Urothelium cell line (cell line): ENCODE results near the gene ADAMTS4.
"Not testable (repeated sequence)": the region's sequence is repeated elsewhere in the genome, so short reads cannot be mapped to it uniquely, and the experiment has no call there.

ENCODE experiments used
- DNase-seq: peaks from one replicate; pipeline ENCODE4 v3.0.0; 2011; ENCODE audit warnings: low spot score, mixed read lengths
- FAIRE-seq: peaks from 2 replicates; lab custom pipeline; 2011; peaks lifted over from hg19 to GRCh38; lab: Jason Lieb, UNC

ADAMTS4 gene, protein sequence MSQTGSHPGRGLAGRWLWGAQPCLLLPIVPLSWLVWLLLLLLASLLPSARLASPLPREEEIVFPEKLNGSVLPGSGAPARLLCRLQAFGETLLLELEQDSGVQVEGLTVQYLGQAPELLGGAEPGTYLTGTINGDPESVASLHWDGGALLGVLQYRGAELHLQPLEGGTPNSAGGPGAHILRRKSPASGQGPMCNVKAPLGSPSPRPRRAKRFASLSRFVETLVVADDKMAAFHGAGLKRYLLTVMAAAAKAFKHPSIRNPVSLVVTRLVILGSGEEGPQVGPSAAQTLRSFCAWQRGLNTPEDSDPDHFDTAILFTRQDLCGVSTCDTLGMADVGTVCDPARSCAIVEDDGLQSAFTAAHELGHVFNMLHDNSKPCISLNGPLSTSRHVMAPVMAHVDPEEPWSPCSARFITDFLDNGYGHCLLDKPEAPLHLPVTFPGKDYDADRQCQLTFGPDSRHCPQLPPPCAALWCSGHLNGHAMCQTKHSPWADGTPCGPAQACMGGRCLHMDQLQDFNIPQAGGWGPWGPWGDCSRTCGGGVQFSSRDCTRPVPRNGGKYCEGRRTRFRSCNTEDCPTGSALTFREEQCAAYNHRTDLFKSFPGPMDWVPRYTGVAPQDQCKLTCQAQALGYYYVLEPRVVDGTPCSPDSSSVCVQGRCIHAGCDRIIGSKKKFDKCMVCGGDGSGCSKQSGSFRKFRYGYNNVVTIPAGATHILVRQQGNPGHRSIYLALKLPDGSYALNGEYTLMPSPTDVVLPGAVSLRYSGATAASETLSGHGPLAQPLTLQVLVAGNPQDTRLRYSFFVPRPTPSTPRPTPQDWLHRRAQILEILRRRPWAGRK

DNA sequence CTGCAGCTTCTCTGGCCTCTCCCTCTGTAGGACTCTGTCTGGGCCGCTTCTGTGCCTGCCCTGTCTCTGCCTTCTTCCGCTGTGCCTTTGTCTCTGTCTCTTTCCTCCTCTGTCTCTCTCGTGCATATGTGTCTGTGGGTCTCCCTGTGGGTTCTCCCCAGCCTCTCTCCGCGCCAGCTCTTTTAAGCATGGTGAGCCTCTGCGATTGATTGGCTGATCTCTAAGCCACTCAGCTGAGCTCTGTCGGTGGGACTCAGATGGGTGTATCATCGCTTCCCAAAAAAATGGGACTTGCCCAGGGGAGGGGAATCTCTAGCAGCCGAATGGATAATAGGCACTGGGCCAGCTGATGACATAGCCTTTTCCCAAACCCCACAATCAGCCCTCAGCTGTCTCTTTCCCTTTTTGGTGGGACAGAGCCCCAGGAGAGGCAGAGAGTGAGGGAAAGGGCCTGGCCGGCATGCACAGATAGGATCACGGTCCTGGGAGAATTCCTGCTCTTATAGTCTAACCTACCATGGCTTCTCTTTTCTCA, at the start of gene ADAMTS4:
ADAMTS4 (minus strand) TSS at position 158 of the 535 bp plus-strand sequence. CDS start 427 bp downstream, outside the sequence.
- FAIRE-seq (no peak), DNase-seq (no peak)

DNA sequence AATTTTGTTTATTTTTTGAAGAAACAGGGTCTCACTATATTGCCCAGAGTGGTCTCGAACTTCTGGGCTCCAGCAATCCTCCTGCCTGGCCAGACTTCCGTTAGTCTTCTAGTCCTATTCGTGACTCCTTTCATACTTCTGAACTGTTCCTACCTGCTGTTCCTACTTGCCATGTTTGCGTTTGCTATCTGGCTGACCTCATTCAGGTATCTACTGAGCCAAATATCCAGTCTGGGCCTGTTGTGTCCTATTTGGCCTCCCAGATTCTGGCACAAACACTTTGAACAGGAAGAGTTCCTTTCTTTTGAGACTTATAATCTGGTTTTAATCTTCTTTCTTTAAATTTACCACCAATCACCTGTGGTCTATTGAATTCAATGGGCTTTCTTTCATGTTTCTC, 46.0 kb upstream of the ADAMTS4 start:
- no peak for DNase-seq
- FAIRE-seq: no peak

GRCh38 chr1:161242313-161242712, 43.5 kb upstream of the ADAMTS4 start:
- no peak for FAIRE-seq

GRCh38 chr1:161241682-161242081, 42.8 kb upstream of the ADAMTS4 start:
- no peak for FAIRE-seq

More at GRCh38 chr1:161242313-161242712, 43.5 kb upstream of the ADAMTS4 start:
- no peak for DNase-seq

DNA sequence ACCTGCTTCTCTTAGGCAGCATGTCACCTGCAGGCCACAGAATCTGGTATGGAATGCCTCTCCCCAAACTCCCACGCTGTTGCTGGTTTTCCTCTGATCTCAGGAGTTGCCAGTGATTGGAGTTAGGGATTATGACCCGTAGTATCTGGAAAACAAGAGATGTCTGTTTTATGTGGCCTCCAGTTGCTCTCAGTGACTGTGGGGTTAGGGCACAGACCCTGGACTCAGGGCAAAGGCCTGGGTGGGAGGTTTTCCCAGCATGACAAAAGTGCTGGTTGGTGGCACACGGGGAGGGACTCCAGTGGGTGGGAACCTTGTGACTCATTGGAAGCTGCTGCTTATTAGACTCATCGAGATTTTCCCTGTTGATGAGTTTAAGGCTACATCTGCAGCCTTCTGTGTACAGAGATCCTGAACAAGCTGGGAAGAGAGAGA, 39.2 kb upstream of the ADAMTS4 start, which contains the start of gene NR1I3:
NR1I3 (minus strand) TSS at position 165 of the 435 bp plus-strand sequence. CDS start 1,638 bp downstream, outside the sequence.
- no peak for DNase-seq
- no peak for FAIRE-seq

More at GRCh38 chr1:161241682-161242081, 42.8 kb upstream of the ADAMTS4 start:
- DNase-seq: no peak

- FAIRE-seq (no peak), DNase-seq (no peak)
Observed at GRCh38 chr1:161235957-161236775, 37.3 kb upstream of the ADAMTS4 start.

DNA sequence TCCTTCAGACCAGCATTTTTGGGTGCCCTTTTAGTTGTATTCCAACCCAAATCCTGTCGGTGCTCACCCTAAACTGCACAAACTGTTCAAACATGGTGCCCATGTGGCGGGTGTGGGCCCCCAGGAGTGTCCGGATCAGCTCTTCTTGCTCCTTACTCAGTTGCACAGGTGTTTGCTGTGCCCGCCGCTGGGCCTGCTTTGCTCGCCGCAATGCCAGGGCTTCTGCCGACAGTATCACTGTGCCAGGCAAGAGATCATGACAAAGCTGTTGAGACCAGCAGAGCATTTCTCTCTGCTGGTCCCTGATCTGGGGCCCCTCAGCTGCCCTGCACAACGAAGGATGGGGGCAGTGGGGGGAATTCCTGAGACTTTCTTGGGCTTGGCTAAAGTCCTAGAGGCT, 34.2 kb upstream of the ADAMTS4 start:
- FAIRE-seq (no peak), DNase-seq (no peak)

DNA sequence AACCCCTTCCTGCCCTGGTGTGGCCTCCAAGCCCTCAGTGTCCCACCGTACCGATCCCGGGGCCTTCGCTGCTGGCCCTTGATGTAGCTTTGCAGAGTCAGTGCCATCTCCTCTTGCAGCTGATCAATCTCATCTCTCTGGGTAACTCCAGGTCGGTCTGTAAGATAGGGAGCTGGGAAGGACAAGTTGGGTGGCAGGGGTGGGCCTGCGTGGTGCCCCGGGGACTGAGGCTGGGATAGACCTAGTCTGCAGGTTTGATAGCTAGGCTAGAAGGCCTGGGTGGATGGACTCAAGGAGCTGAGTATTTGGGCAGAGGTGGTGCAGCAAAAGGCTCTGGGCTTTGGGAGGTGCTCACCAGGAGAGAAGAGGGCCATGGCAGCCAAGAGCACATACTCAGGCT, 31.9 kb upstream of the ADAMTS4 start:
- FAIRE-seq: no peak
- no peak for DNase-seq

DNA sequence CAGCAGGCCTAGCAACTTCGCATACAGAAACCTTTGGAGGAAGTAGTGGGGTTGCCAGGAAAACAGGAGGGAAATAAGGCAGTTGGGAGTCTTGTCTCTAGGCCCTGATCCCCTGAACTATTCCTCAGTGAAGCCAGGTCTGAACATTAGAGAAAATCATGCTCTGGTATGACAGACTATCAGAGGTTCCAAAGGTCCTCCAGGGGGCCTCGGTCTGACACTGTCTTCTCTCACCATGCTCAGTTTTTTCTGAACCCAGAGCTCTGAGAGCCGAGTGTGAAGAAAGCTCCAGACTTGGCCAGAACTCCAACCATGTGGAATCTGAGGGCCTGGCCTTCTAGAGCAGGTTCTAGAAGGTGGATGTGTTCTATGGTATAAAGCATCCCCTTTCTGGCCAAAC, 31.0 kb upstream of the ADAMTS4 start:
- DNase-seq (no peak), FAIRE-seq (no peak)

GRCh38 chr1:161228032-161228431, 29.2 kb upstream of the ADAMTS4 start:
- FAIRE-seq (no peak), DNase-seq (no peak)

DNA sequence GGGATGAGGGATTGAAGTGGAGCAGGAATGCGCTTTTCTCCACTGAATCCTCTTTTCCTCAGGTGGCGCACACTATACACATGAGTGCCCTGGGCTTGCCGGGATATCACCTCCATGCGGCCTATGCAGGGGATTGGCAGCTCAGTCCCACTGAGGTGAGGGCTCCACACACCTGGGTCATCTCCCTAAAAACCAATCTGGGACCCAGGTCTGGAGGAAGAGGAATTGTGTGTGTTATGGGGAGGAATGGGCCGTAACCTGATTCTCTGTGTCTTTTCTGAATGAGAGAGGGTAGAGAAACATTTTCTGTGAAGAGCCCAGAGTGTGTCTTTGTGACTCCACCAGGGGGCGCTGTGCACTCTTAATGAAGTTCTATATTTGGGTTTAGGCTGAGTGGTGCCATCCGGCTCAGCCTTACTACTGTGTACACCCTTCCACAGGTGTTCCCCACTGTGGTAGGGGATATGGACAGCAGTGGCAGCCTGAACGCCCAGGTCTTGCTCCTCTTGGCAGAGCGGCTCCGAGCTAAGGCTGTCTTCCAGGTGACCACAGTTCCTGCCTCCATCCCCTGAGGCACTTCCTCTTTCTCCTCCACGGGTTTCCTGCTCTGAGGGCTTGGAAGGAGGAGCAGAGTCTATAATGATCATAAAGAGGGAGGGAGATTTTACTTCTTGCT, 28.5 kb upstream of the ADAMTS4 start:
- DNase-seq: peak; percentile 73
- no peak for FAIRE-seq

DNA sequence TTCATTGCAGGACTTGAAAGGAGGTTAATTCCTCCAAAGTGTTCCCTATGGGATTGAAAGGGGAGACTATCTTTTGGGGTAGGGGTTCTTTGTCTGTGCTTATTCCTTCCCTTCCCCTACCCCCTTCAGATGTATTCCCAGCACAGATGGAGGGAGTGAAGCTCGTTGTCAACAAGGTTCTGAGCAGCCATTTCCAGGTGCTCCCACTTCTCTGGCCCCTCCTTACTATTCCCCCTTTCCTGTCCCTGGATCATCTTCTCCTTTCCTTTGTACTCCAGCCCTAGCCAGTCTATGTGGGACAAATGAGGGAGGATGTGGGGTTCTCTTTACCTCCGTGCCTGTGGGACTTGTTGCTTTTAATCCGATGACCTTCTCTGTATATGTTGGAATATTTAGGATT, 27.9 kb upstream of the ADAMTS4 start:
- FAIRE-seq (no peak), DNase-seq (no peak)

GRCh38 chr1:161226320-161226711, 27.5 kb upstream of the ADAMTS4 start:
- no peak for DNase-seq
- no peak for FAIRE-seq

GRCh38 chr1:161225534-161226319, 26.9 kb upstream of the ADAMTS4 start, which contains the start of gene TOMM40L:
TSS of gene TOMM40L (plus strand) at chr1:161226060. CDS start at chr1:161226490, 430 bp downstream.
- FAIRE-seq (no peak), DNase-seq (peak; percentile 95)

DNA sequence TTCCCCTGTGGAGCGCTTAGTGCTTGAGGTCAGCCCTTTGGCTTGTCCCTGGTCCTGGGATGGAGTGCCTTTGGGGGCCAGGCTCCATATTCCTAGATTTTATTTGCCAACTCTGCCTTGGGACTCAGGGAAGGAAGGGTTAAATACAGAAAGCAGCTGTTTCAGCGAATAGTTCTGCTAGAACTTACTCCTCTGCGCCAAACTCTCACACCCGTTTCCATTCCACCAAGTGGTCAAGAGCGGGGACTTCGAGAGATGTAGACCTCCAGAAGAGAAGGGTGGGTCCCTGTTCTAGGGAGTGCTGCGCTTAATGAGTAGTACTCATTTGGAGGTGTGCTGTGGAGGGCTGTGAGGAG, 26.3 kb upstream of the ADAMTS4 start:
- DNase-seq (no peak), FAIRE-seq (no peak)

DNA sequence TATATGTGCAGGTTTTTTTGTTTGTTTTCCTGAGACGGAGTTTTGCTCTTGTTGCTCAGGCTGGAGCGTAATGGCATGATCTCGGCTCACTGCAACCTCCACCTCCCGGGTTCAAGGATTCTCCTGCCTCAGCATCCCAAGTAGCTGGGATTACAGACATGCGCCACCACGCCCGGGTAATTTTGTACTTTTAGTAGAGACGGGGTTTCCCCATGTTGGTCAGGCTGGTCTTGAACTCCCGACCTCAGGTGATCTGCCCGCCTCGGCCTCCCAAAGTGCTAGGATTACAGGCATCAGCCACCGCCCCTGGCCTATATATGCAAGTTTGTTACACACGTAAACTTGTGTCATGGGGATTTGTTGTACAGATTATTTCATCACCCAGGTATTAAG, 25.8 kb upstream of the ADAMTS4 start:
- DNase-seq, FAIRE-seq: not testable (repeated sequence)

- FAIRE-seq: no peak
- no peak for DNase-seq
Observed at GRCh38 chr1:161223805-161224694, 25.2 kb upstream of the ADAMTS4 start.
